Measurements from ENCODE around the gene MAGEE1. TPM values are rescaled to one million over a fixed set of nuclear protein-coding genes. Genes with fewer than 3 reads are reported as not detected.
A peak's percentile ranks its signal among the peaks of the same experiment; 100 is the strongest.

The MAGEE1 gene
- polyA plus RNA-seq, 1 experiment, result 0.16 TPM

DNA sequence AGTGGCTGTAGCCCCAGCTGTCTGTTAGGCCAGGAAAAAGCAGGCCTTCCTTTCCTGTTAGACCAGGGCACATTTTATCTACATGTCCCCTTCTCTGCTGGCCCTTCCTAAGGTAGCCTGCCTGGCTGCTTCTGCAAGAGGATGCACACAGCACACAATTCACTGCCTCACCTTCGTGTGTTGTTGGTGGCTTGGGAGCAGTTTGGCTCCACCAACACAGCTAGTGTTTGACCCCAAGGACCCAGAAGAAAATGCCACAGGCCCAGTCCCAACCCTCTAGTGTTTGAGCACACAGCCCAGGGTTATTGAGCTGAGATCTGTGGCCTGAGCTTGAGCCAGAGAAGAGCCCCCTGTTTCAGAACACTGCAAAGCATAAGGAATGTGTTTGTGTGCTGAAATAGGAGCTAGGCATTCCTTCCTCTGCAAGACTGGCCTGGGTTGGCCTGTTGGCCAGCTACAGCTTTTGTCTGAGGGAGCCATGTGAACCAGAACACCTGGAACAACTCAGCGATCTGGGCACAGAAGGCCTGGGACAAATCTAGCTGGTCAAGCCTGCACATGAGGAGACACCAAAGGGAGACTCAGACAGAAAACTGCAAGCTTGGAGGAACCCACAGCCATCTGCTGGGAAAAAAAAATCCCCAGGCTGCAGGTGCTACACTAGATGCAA, 26.4 kb downstream of the MAGEE1 start:
- CTCF ChIA-PET, result interaction anchor here (0.6 to 2.8 kb wide), 3 partner anchors 12 to 174 kb away, joined by 3 to 33 read pairs (median 3); no protein-coding TSS in a partner anchor
- Histone ChIP-seq H3K9me3 (ENCODE audit: control insufficient read depth, insufficient read depth, low read length) (no peaks in the 10 kb centered on the region), H3K27ac (ENCODE audit: low read depth, low read length) (no peak overlapping the region), H3K27me3 (ENCODE audit: control insufficient read depth, insufficient read depth, low read length) (no peaks in the 10 kb centered on the region), H3K4me3 (ENCODE audit: low read depth, low read length) (no peak overlapping the region)
- TF ChIP-seq CTCF (IDR thresholded peaks at IDR 0.05; ENCODE audit: low read depth, low read length), result no peak
- POLR2A ChIA-PET, result no interaction called here
- DNase-seq (ENCODE audit: low read depth, low spot score), result no peak

DNA sequence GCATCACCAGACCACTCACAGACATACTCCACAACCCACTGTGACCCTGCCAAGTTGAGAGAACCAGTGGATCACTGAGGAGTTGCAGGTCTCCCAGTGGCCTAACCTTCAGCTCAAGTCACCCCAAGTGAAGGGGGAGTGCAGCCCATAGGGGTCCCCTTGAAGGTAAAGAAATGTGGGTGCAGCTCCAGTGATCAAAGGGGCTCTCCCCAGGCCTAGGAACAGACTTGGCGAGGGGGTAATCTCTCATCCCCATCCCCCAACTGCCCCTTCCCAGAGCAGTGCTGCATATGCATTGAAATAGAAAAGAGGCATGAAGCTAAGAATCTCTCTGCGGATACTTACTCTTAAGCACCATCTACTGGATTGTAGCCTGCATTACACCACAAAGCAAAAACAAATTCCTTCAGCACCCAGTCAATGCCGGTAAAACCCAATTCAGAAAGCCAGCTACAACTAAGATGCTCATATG, 27.0 kb downstream of the MAGEE1 start:
- Histone ChIP-seq H3K27ac (ENCODE audit: low read depth, low read length) (no peak overlapping the region), H3K4me3 (ENCODE audit: low read depth, low read length) (no peak overlapping the region), H3K9me3 (ENCODE audit: control insufficient read depth, insufficient read depth, low read length) (no peaks in the 10 kb centered on the region), H3K27me3 (ENCODE audit: control insufficient read depth, insufficient read depth, low read length) (no peaks in the 10 kb centered on the region)
- no peak for DNase-seq (ENCODE audit: low read depth, low spot score)
- POLR2A ChIA-PET, result no interaction called here
- CTCF ChIA-PET, result interaction anchor here (1.1 to 2.8 kb wide), 2 partner anchors 12 to 175 kb away, joined by 3 to 33 read pairs; no protein-coding TSS in a partner anchor
- TF ChIP-seq CTCF (IDR thresholded peaks at IDR 0.05; ENCODE audit: low read depth, low read length), result peak; percentile 56

DNA sequence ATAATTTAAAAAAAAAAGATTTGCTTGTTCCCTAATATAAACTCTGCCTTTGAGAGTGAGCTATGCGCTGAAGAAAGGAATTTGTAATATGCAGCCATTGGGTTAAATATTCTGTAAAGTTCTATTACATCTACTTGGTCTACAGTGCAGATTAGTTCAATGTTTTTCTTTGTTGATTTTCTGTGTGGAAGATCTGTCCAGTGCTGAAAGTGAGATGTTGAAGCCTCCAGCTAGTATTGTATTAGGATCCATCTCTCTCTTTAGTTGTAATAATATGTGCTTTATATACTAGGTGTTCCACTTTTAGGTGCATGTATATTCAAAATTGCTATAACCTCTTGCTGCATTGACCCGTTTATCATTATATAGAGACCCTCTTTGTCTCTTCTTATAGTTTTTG, 49.8 kb downstream of the MAGEE1 start:
- TF ChIP-seq CTCF (IDR thresholded peaks at IDR 0.05; ENCODE audit: low read depth, low read length), result no peak
- H3K9me3 ChIP-seq (ENCODE audit: control insufficient read depth, insufficient read depth, low read length), result no peaks in the 10 kb centered on the region
- ChIA-PET CTCF (no interaction called here), POLR2A (no interaction called here)
- H3K27me3 ChIP-seq (ENCODE audit: control insufficient read depth, insufficient read depth, low read length), result no peaks in the 10 kb centered on the region
- no peak overlapping the region for H3K27ac ChIP-seq (ENCODE audit: low read depth, low read length)
- H3K4me3 ChIP-seq (ENCODE audit: low read depth, low read length), result no peak overlapping the region
- DNase-seq (ENCODE audit: low read depth, low spot score), result no peak
